Caco-2 (cell line): ENCODE results near the gene RAD54L. TPM values are rescaled to one million over a fixed set of nuclear protein-coding genes. Genes with fewer than 3 reads are reported as not detected.

Source experiments
- BruUV-seq: library from RNA; stranded (reverse); fragments of 400-500 nt; replicated peaks from 2 replicates; lab custom pipeline; 2021; lab: Mats Ljungman, UMichigan
- CTCF ChIA-PET: fragments of 300-600 bp; sonication (Branson Sonifier 250); formaldehyde crosslinking; loops from one replicate; lab custom pipeline; 2022; ENCODE audit warnings: antibody characterized with exemption; lab: Charles Lee
- POLR2A ChIA-PET: fragments of 300-600 bp; sonication (Branson Sonifier 250); formaldehyde crosslinking; loops from one replicate; lab custom pipeline; 2022; ENCODE audit warnings: antibody characterized with exemption; lab: Charles Lee
- DNase-seq, 2 experiments: peaks; one replicate each; pipeline versions ENCODE4 v3.0.0 to v3.0.0-alpha.2; 2020 to 2022
- H3K27me3 ChIP-seq: replicated peaks from 2 replicates; pipeline ENCODE4 v1.6.0; 2011; ENCODE audit warnings: low read length; ENCODE audit not compliant: control insufficient read depth, insufficient read depth
- H3K36me3 ChIP-seq: 2 replicates; pipeline ENCODE4 v1.5.1; 2011; ENCODE audit warnings: low read length; ENCODE audit not compliant: control insufficient read depth, insufficient read depth
- H3K4me1 ChIP-seq: fragments of 250-450 bp; sonication (Bioruptor Pico); 2 replicates; pipeline ENCODE4 v1.5.1; 2020; ENCODE audit warnings: mild to moderate bottlenecking
- H3K4me3 ChIP-seq: 2 replicates; pipeline ENCODE4 v1.5.1; 2011; ENCODE audit warnings: low read depth, mild to moderate bottlenecking, control low read depth, low read length
- H3K9me3 ChIP-seq: fragments of 250-450 bp; sonication (Bioruptor Pico); 2 replicates; pipeline ENCODE4 v1.5.1; 2020; ENCODE audit warnings: mild to moderate bottlenecking, moderate library complexity
- H3K27ac Mint-ChIP-seq: one replicate; pipeline ENCODE4 v1.8.0; 2022; ENCODE audit warnings: mixed read lengths; ENCODE audit not compliant: unreplicated experiment
- H3K27me3 Mint-ChIP-seq: one replicate; pipeline ENCODE4 v1.8.0; 2022; ENCODE audit warnings: mixed read lengths; ENCODE audit not compliant: insufficient read depth, unreplicated experiment
- H3K36me3 Mint-ChIP-seq: one replicate; pipeline ENCODE4 v1.8.0; 2022; ENCODE audit warnings: mild to moderate bottlenecking, mixed read lengths; ENCODE audit not compliant: insufficient read depth, unreplicated experiment
- H3K4me1 Mint-ChIP-seq: one replicate; pipeline ENCODE4 v1.8.0; 2022; ENCODE audit warnings: low read depth, mixed read lengths; ENCODE audit not compliant: unreplicated experiment
- H3K4me3 Mint-ChIP-seq: one replicate; pipeline ENCODE4 v1.8.0; 2022; ENCODE audit warnings: mild to moderate bottlenecking, moderate library complexity, mixed read lengths; ENCODE audit not compliant: unreplicated experiment
- H3K9me3 Mint-ChIP-seq: one replicate; pipeline ENCODE4 v1.8.0; 2022; ENCODE audit warnings: mixed read lengths; ENCODE audit not compliant: unreplicated experiment
- CTCF ChIP-seq, 2 experiments: fragments of 200-600 bp in 1 of 2; IDR thresholded peaks; 1 replicate in 1 of 2; 2 replicates in 1 of 2; pipeline versions ENCODE4 v1.5.1 to v1.8.0; 2011 to 2022; ENCODE audit warnings: antibody characterized with exemption in 1 of 2, control low read depth in 1 of 2, inconsistent platforms in 1 of 2, low read depth in 1 of 2, low read length in 1 of 2, mild to moderate bottlenecking in 1 of 2, moderate library complexity in 1 of 2; ENCODE audit not compliant: insufficient read depth in 1 of 2, severe bottlenecking in 1 of 2, unreplicated experiment in 1 of 2
- intact Hi-C: fragments of 100-400 bp; cut with micrococcal nuclease; formaldehyde crosslinking; loops from one replicate; pipeline ENCODE4 v1.10.0; 2022; ENCODE audit not compliant: unreplicated experiment
- total RNA-seq: library from RNA; stranded (reverse); gene quantifications from 2 replicates; pipeline ENCODE4 v1.2.3, GENCODE V29; 2022

Gene RAD54L
- total RNA-seq, 1 experiment from 2014 or later: 29.1 TPM

- Mint-ChIP-seq H3K4me1 (peaks cover 6% of the 10 kb centered on the region), H3K36me3 (peaks cover 29% of the 10 kb centered on the region), H3K9me3 (no peaks in the 10 kb centered on the region), H3K4me3 (peak overlapping the region; percentile 96), H3K27ac (peak overlapping the region; percentile 98), H3K27me3 (no peaks in the 10 kb centered on the region)
- Histone ChIP-seq H3K9me3 (no peaks in the 10 kb centered on the region), H3K27me3 (no peaks in the 10 kb centered on the region), H3K4me1 (no peaks in the 10 kb centered on the region), H3K4me3 (peak overlapping the region; percentile 64), H3K36me3 (no peaks in the 10 kb centered on the region)
- ChIA-PET POLR2A (interaction anchor here (0.5 to 1.9 kb wide), 15 partner anchors 11 to 855 kb away, joined by 3 to 10 read pairs (median 4); partner anchors contain the start of genes DMBX1, LRRC41, LURAP1 and UQCRH), CTCF (interaction anchor here (0.6 to 1.6 kb wide), 7 partner anchors 23 to 955 kb away, joined by 3 to 18 read pairs (median 3); partner anchors contain the start of gene LRRC41)
- intact Hi-C loops: loop anchor here (1.0 kb wide), 1 partner anchor 94 kb away; the partner anchor contains the start of gene NSUN4
- TF ChIP-seq CTCF (IDR thresholded peaks at IDR 0.05; ENCODE audit: insufficient read depth in 1 of 2, low read depth in 1 of 2, low read length in 1 of 2, severe bottlenecking in 1 of 2, unreplicated experiment in 1 of 2): peak in 1 of 2 experiments; percentile 14
- BruUV-seq: TSS peak; percentile 99
- no peak for DNase-seq
Measured at GRCh38 chr1:46246548-46247435, 771 bp upstream of the RAD54L start.

- intact Hi-C loops: no loop called here
- no peaks in the 10 kb centered on the region for H3K9me3 Mint-ChIP-seq
- H3K4me3 Mint-ChIP-seq: peak overlapping the region; percentile 96
- Histone ChIP-seq H3K9me3 (no peaks in the 10 kb centered on the region), H3K4me1 (no peaks in the 10 kb centered on the region), H3K27me3 (no peaks in the 10 kb centered on the region), H3K36me3 (no peaks in the 10 kb centered on the region), H3K4me3 (peak overlapping the region; percentile 58)
- peak overlapping the region; percentile 98 for H3K27ac Mint-ChIP-seq
- no peaks in the 10 kb centered on the region for H3K27me3 Mint-ChIP-seq
- BruUV-seq: TSS peak; percentile 50
- peaks cover 6% of the 10 kb centered on the region for H3K4me1 Mint-ChIP-seq
- peak; percentile 30 to 43 for DNase-seq
- ChIA-PET POLR2A (interaction anchor here (0.7 to 1.8 kb wide), 2 partner anchors 55 to 124 kb away, joined by 3 to 10 read pairs; partner anchors contain the start of genes LRRC41 and UQCRH), CTCF (interaction anchor here (1.6 kb wide), 1 partner anchor 25 kb away, joined by 18 read pairs; no protein-coding TSS in a partner anchor)
- peaks cover 44% of the 10 kb centered on the region for H3K36me3 Mint-ChIP-seq
- TF ChIP-seq CTCF (IDR thresholded peaks at IDR 0.05; ENCODE audit: insufficient read depth in 1 of 2, low read depth in 1 of 2, low read length in 1 of 2, severe bottlenecking in 1 of 2, unreplicated experiment in 1 of 2): no peak
Measured at GRCh38 chr1:46248122-46248920, 758 bp downstream of the RAD54L start.

- intact Hi-C loops: no loop called here
- ChIA-PET CTCF (no interaction called here), POLR2A (no interaction called here)
- Histone ChIP-seq H3K4me3 (no peak overlapping the region), H3K36me3 (no peaks in the 10 kb centered on the region), H3K27me3 (no peaks in the 10 kb centered on the region), H3K4me1 (no peaks in the 10 kb centered on the region), H3K9me3 (no peaks in the 10 kb centered on the region)
- Mint-ChIP-seq H3K4me3 (no peak overlapping the region), H3K27ac (no peak overlapping the region), H3K36me3 (peaks cover 48% of the 10 kb centered on the region), H3K27me3 (no peaks in the 10 kb centered on the region), H3K9me3 (no peaks in the 10 kb centered on the region), H3K4me1 (peaks cover 7% of the 10 kb centered on the region)
- no TSS peak for BruUV-seq
- no peak for TF ChIP-seq CTCF (IDR thresholded peaks at IDR 0.05; ENCODE audit: insufficient read depth in 1 of 2, low read depth in 1 of 2, low read length in 1 of 2, severe bottlenecking in 1 of 2, unreplicated experiment in 1 of 2)
- DNase-seq: no peak
Measured at GRCh38 chr1:46254668-46255067, 7.1 kb downstream of the RAD54L start.
